CD14-positive monocyte (primary cell): ENCODE results near the gene QTRT2. TPM values are rescaled to one million over a fixed set of nuclear protein-coding genes. Genes with fewer than 3 reads are reported as not detected.

Source experiments
- DNase-seq, 3 donors: peaks; one replicate each; pipeline ENCODE4 v3.0.0-alpha.2; 2011 to 2022
- H2AFZ ChIP-seq: 2 replicates; pipeline ENCODE4 v1.6.0; 2012; ENCODE audit warnings: mild to moderate bottlenecking, low read depth, low read length, inconsistent platforms; ENCODE audit not compliant: insufficient read depth, poor library complexity, severe bottlenecking
- H3K27ac ChIP-seq, 2 donors: 1 replicate in 1 of 2; 2 replicates in 1 of 2; pipeline ENCODE4 v1.5.1; 2012 to 2013; ENCODE audit warnings: low read length in 2 of 2, control low read depth in 1 of 2, inconsistent platforms in 1 of 2, low read depth in 1 of 2, mild to moderate bottlenecking in 1 of 2
- H3K27me3 ChIP-seq, 2 donors: one replicate each; pipeline versions ENCODE4 v1.6.0 to v1.6.1; 2011 to 2013; ENCODE audit warnings: low read length in 2 of 2; ENCODE audit not compliant: control insufficient read depth in 2 of 2, insufficient read depth in 2 of 2
- H3K36me3 ChIP-seq, 2 donors: replicated peaks in 1 of 2; 1 replicate in 1 of 2; 2 replicates in 1 of 2; pipeline versions ENCODE4 v1.5.1 to v1.6.1; 2012 to 2013; ENCODE audit warnings: low read length in 2 of 2, control low read depth in 1 of 2, inconsistent platforms in 1 of 2, mild to moderate bottlenecking in 1 of 2; ENCODE audit not compliant: insufficient read depth in 2 of 2, control insufficient read depth in 1 of 2
- H3K4me1 ChIP-seq, 2 donors: 1 replicate in 1 of 2; 2 replicates in 1 of 2; pipeline versions ENCODE4 v1.5.1 to v1.6.1; 2012 to 2013; ENCODE audit warnings: low read length in 2 of 2, control low read depth in 1 of 2, inconsistent platforms in 1 of 2, mild to moderate bottlenecking in 1 of 2, moderate library complexity in 1 of 2; ENCODE audit not compliant: insufficient read depth in 2 of 2, control insufficient read depth in 1 of 2
- H3K4me2 ChIP-seq: replicated peaks from 2 replicates; pipeline ENCODE3; 2012; ENCODE audit warnings: low read length, moderate library complexity, mild to moderate bottlenecking; ENCODE audit not compliant: poor library complexity, severe bottlenecking; ENCODE audit errors: extremely low read depth
- H3K4me3 ChIP-seq, 3 experiments: fragments of 200-600 bp in 1 of 3; sonication (generic) in 1 of 3; replicated peaks in 1 of 3; 1 replicate in 2 of 3; 2 replicates in 1 of 3; pipeline ENCODE4 v1.5.1; 2011 to 2013; ENCODE audit warnings: low read length in 3 of 3, mild to moderate bottlenecking in 3 of 3, control low read depth in 2 of 3, low read depth in 2 of 3, inconsistent platforms in 1 of 3, moderate library complexity in 1 of 3
- H3K79me2 ChIP-seq: 2 replicates; pipeline ENCODE4 v1.6.0; 2012; ENCODE audit warnings: mild to moderate bottlenecking, control low read depth, inconsistent platforms, low read length, moderate library complexity; ENCODE audit not compliant: insufficient read depth
- H3K9ac ChIP-seq: 2 replicates; pipeline ENCODE4 v1.6.0; 2017; ENCODE audit warnings: low read length, mild to moderate bottlenecking; ENCODE audit not compliant: insufficient read depth, poor library complexity, severe bottlenecking
- H3K9me3 ChIP-seq, 2 donors: replicated peaks in 1 of 2; 1 replicate in 1 of 2; 2 replicates in 1 of 2; pipeline versions ENCODE4 v1.5.1 to v1.6.1; 2012 to 2013; ENCODE audit warnings: low read length in 2 of 2, control low read depth in 1 of 2; ENCODE audit not compliant: control insufficient read depth in 1 of 2, insufficient read depth in 1 of 2
- H4K20me1 ChIP-seq: 2 replicates; pipeline ENCODE4 v1.6.0; 2012; ENCODE audit warnings: mild to moderate bottlenecking, low read length, control low read depth, moderate library complexity; ENCODE audit not compliant: insufficient read depth
- H3K27ac Mint-ChIP-seq, 7 donors: one replicate each; pipeline ENCODE4 v1.8.0; 2020; ENCODE audit warnings: mild to moderate bottlenecking in 7 of 7, mixed read lengths in 7 of 7, moderate library complexity in 6 of 7, inconsistent platforms in 2 of 7
- H3K27me3 Mint-ChIP-seq, 3 donors: one replicate each; pipeline ENCODE4 v1.8.0; 2021 to 2022; ENCODE audit warnings: low read depth in 3 of 3, mild to moderate bottlenecking in 3 of 3, mixed read lengths in 3 of 3, moderate library complexity in 3 of 3, inconsistent platforms in 1 of 3
- H3K36me3 Mint-ChIP-seq, 2 donors: one replicate each; pipeline ENCODE4 v1.8.0; 2020; ENCODE audit warnings: mixed read lengths in 2 of 2, inconsistent platforms in 1 of 2, mild to moderate bottlenecking in 1 of 2
- H3K4me1 Mint-ChIP-seq: one replicate; pipeline ENCODE4 v1.8.0; 2020; ENCODE audit warnings: mild to moderate bottlenecking, mixed read lengths
- H3K4me3 Mint-ChIP-seq, 2 donors: one replicate each; pipeline ENCODE4 v1.8.0; 2020; ENCODE audit warnings: mild to moderate bottlenecking in 2 of 2, mixed read lengths in 2 of 2, moderate library complexity in 1 of 2
- H3K9me3 Mint-ChIP-seq, 7 donors: one replicate each; pipeline ENCODE4 v1.8.0; 2020 to 2022; ENCODE audit warnings: mixed read lengths in 7 of 7, mild to moderate bottlenecking in 6 of 7, moderate library complexity in 6 of 7, inconsistent platforms in 2 of 7
- CTCF ChIP-seq: fragments of 200-600 bp; IDR thresholded peaks from one replicate; pipeline ENCODE4 v1.8.0; 2022; ENCODE audit warnings: antibody characterized with exemption, mild to moderate bottlenecking
- WGBS: methylation state at CpG from one replicate; pipeline ENCODE4 v1.1.5; 2013; ENCODE audit warnings: missing lambda C conversion rate; ENCODE audit not compliant: insufficient coverage; 5-methylcytosine and 5-hydroxymethylcytosine counted together
- intact Hi-C, 2 donors: fragments of 100-400 bp; cut with micrococcal nuclease; formaldehyde crosslinking; loops; one replicate each; pipeline versions ENCODE4 v1.15.0 to v1.15.1; 2023
- polyA minus RNA-seq: library from RNA; depleted of rRNA, polyadenylated mRNA; stranded (reverse); fragments of >200 nt; gene quantifications from 2 replicates; pipeline ENCODE4 v1.2.3, GENCODE V29; 2012
- polyA plus RNA-seq, 3 donors: library from polyadenylated mRNA; depleted of rRNA in 1 of 3; unstranded in 2 of 3; stranded (reverse) in 1 of 3; fragments of 300-500 nt in 2 of 3; fragments of >200 nt in 1 of 3; fragmentation: Illumina TruSeq in 2 of 3; gene quantifications; 1 replicate in 2 of 3; 2 replicates in 1 of 3; pipeline ENCODE4 v1.2.3, GENCODE V29; 2012 to 2021
- total RNA-seq, 12 experiments: library from RNA in 1 of 12; stranded (reverse) in 1 of 12; fragments of 120-200 nt in 1 of 12; gene quantifications; one replicate each; pipeline ENCODE4 v1.2.4 and lab custom pipeline; 2013 to 2026; ENCODE audit warnings: mixed read lengths in 6 of 12, inconsistent platforms in 1 of 12

Gene QTRT2
- total RNA-seq (2013): 35.4 TPM
- 10 to 100 TPM; 14.5 to 16.7 (median 15.9) TPM for polyA plus RNA-seq
- 14.4 and 14.8 TPM in 2 replicates for polyA minus RNA-seq
- total RNA-seq (lab: John Stamatoyannopoulos, UW): 20.1 to 80.8 (median 53.0) reads per million in 11 experiments

GRCh38 chr3:114056130-114057010, at the start of gene QTRT2, which contains the start of gene CCDC191:
TSS of gene QTRT2 (plus strand) at chr3:114056737. CDS start at chr3:114065258, 8,521 bp downstream.
TSS of gene CCDC191 (minus strand) at chr3:114056526. CDS start at chr3:114056466, 60 bp downstream.
- H3K4me1 Mint-ChIP-seq: peaks cover 43% of the 10 kb centered on the region

More at GRCh38 chr3:114056130-114057010, at the start of gene QTRT2, which contains the start of gene CCDC191:
- peak within 1 kb of the TSS; percentile 91 to 99 for H3K4me3 Mint-ChIP-seq
- H3K27ac Mint-ChIP-seq: peak within 1 kb of the TSS; percentile 97 to 99 (median 98)
- Histone ChIP-seq H3K4me1 (peaks cover 35 to 43% of the 10 kb centered on the region in 2 donors), H2AFZ (peak within 1 kb of the TSS; percentile 91), H3K4me3 (peak within 1 kb of the TSS; percentile 89 to 96 (median 93)), H3K79me2 (peaks cover 49% of the 10 kb centered on the region), H4K20me1 (peaks cover 22% of the 10 kb centered on the region), H3K4me2 (peak within 1 kb of the TSS; percentile 75), H3K36me3 (peaks cover 4 to 12% of the 10 kb centered on the region in 2 donors), H3K27ac (peak within 1 kb of the TSS; percentile 70 to 97), H3K9me3 (no peaks in the 10 kb centered on the region), H3K27me3 (no peaks in the 10 kb centered on the region), H3K9ac (peak within 1 kb of the TSS; percentile 84)
- peaks cover 9 to 12% of the 10 kb centered on the region in 2 donors for H3K36me3 Mint-ChIP-seq
- DNase-seq: peak; percentile 99 to 100 (median 99)
- under 1% methylated on average over 45 of the region's 49 CpGs for WGBS
- no peak for TF ChIP-seq CTCF
- intact Hi-C loops: loop anchor here (10.0 kb wide), 2 partner anchors 222 to 1088 kb away; partner anchors contain the start of genes GRAMD1C (in 1 of the 2) and ZBTB20 (in 1 of the 2)
- H3K9me3 Mint-ChIP-seq: peaks cover 0 to 2% (median 0%) of the 10 kb centered on the region in 7 donors
- peaks cover 0 to 2% (median 0%) of the 10 kb centered on the region in 3 donors for H3K27me3 Mint-ChIP-seq
